Coronary artery (tissue), 2 donors: ENCODE measurements around the gene NT5C1B.

Experiments used
- DNase-seq: peaks from one replicate; pipeline ENCODE4 v3.0.0-alpha.2; 2017; ENCODE audit warnings: low spot score
- H3K27ac ChIP-seq, 2 donors: fragments of 200-600 bp; sonication (generic); one replicate each; pipeline ENCODE4 v1.5.1; 2016 to 2019
- H3K4me3 ChIP-seq: fragments of 200-600 bp; sonication (generic); 2 replicates; pipeline ENCODE4 v1.5.1; 2016; ENCODE audit warnings: mild to moderate bottlenecking, moderate library complexity
- TF ChIP-seq, protein P1 (sequence below): fragments of 200-600 bp; sonication (generic); IDR thresholded peaks from one replicate; pipeline ENCODE4 v1.5.1; 2019; ENCODE audit warnings: antibody characterized with exemption

NT5C1B gene

GRCh38 chr2:18626256-18626668, 36.9 kb upstream of the NT5C1B start:
- peak overlapping the region; percentile 18 for H3K4me3 ChIP-seq
- H3K27ac ChIP-seq, result peak overlapping the region in 1 of 2 donors; percentile 68
- TF ChIP-seq, protein P1, sequence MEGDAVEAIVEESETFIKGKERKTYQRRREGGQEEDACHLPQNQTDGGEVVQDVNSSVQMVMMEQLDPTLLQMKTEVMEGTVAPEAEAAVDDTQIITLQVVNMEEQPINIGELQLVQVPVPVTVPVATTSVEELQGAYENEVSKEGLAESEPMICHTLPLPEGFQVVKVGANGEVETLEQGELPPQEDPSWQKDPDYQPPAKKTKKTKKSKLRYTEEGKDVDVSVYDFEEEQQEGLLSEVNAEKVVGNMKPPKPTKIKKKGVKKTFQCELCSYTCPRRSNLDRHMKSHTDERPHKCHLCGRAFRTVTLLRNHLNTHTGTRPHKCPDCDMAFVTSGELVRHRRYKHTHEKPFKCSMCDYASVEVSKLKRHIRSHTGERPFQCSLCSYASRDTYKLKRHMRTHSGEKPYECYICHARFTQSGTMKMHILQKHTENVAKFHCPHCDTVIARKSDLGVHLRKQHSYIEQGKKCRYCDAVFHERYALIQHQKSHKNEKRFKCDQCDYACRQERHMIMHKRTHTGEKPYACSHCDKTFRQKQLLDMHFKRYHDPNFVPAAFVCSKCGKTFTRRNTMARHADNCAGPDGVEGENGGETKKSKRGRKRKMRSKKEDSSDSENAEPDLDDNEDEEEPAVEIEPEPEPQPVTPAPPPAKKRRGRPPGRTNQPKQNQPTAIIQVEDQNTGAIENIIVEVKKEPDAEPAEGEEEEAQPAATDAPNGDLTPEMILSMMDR, result no peak
- DNase-seq, result no peak

GRCh38 chr2:18625563-18625962, 36.2 kb upstream of the NT5C1B start:
- no peak for DNase-seq
- Histone ChIP-seq H3K4me3 (no peak overlapping the region), H3K27ac (no peak overlapping the region)
- TF ChIP-seq, protein P1, result no peak

GRCh38 chr2:18623782-18624181, 34.4 kb upstream of the NT5C1B start:
- TF ChIP-seq, protein P1, result no peak
- Histone ChIP-seq H3K4me3 (no peak overlapping the region), H3K27ac (peak overlapping the region in 1 of 2 donors; percentile 2)
- no peak for DNase-seq

DNA sequence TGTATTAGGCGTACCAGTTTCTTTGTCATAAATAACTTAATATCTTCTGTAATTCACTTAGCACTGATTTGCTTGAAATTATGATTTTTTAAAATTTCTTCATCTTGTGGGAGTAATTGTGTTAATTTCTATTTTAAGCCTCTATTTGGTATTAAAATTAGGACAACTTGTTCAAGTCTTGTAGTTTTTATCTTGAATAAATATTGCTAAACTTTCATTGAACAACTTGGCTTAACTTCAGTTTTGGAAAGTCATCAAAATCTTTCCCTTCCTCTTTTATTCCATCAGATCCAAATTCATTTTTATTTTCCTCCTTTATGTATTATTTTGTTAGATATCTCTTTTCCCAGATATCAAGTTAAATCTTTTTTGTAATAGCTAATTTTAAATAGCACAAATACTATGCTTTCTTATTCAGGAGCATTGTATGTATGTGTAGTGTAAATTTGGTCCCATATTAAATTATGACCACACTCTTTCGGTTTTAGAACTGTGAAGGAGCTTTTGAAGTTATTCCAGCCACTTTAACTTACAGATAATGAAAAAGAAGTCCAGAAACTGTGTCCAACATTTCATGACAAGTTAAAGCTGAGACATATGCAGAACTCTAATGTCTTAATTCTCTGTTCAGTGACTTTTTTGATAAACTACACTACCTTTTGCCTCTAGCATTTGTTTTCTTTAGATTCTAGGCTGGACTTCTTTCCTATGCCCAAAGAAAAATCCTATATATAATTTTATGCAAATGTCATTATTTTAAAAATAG, 31.7 kb upstream of the NT5C1B start:
- TF ChIP-seq, protein P1, result no peak
- no peak overlapping the region for H3K4me3 ChIP-seq
- no peak for DNase-seq
- peak overlapping the region in 1 of 2 donors; percentile 1 for H3K27ac ChIP-seq

GRCh38 chr2:18619091-18619490, 29.7 kb upstream of the NT5C1B start:
- Histone ChIP-seq H3K4me3 (no peak overlapping the region), H3K27ac (no peak overlapping the region)
- TF ChIP-seq, protein P1, result no peak
- DNase-seq, result no peak

- DNase-seq, result no peak
- no peak overlapping the region for H3K4me3 ChIP-seq
- TF ChIP-seq, protein P1, result no peak
- no peak overlapping the region for H3K27ac ChIP-seq
Measured at GRCh38 chr2:18614041-18614440, 24.7 kb upstream of the NT5C1B start.

DNA sequence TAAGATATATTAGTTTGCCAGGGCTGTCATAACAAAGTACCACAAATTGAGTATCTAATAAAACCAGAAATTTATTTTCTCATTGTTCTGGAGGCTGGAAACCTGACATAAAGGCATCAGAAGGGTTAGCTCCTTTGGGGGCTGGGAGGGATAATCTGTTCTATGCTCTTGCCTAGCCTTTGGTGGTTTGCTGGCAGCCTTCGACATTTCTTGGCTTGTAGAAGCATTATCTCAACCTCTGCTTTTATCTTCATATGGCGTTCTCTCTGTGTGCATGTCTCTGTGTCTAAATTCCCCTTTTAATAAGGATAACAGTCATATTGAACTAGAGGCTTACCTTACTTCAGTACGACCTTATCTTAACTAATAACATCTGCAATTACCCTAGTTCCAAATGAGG, 22.8 kb upstream of the NT5C1B start:
- Histone ChIP-seq H3K27ac (no peak overlapping the region), H3K4me3 (no peak overlapping the region)
- DNase-seq, result no peak
- TF ChIP-seq, protein P1, result no peak
